Thyroid gland (tissue), 4 donors: ENCODE data around the gene EEIG2. TPM values are rescaled to one million over a fixed set of nuclear protein-coding genes. Genes with fewer than 3 reads are reported as not detected.
A peak's percentile ranks its signal among the peaks of the same experiment; 100 is the strongest.
"Not testable (repeated sequence)": the region's sequence is repeated elsewhere in the genome, so short reads cannot be mapped to it uniquely, and the experiment has no call there.

Experiments
- DNase-seq, 2 donors: peaks; one replicate each; pipeline ENCODE4 v3.0.0-alpha.2; 2019
- H3K27ac ChIP-seq, 3 donors: fragments of 200-600 bp; sonication (generic); 1 replicate in 2 of 3; 2 replicates in 1 of 3; pipeline ENCODE4 v1.5.1; 2016 to 2019; ENCODE audit warnings: mild to moderate bottlenecking in 1 of 3, moderate library complexity in 1 of 3
- H3K27me3 ChIP-seq: fragments of 200-600 bp; sonication (generic); one replicate; pipeline ENCODE4 v1.5.1; 2019
- H3K36me3 ChIP-seq, 2 donors: fragments of 200-600 bp; sonication (generic); one replicate each; pipeline ENCODE4 v1.5.1; 2016 to 2019
- H3K4me1 ChIP-seq, 2 donors: fragments of 200-600 bp; sonication (generic); one replicate each; pipeline ENCODE4 v1.5.1; 2017 to 2019
- H3K4me3 ChIP-seq, 3 donors: fragments of 200-600 bp; sonication (generic); replicated peaks in 1 of 3; 1 replicate in 2 of 3; 2 replicates in 1 of 3; pipeline ENCODE4 v1.5.1; 2016; ENCODE audit warnings: mild to moderate bottlenecking in 1 of 3
- H3K9me3 ChIP-seq: fragments of 200-600 bp; sonication (generic); one replicate; pipeline ENCODE4 v1.5.1; 2017
- POLR2A ChIP-seq, 2 donors: fragments of 450-650 bp; IDR thresholded peaks; one replicate each; pipeline ENCODE4 v1.6.1; 2017; ENCODE audit warnings: antibody characterized with exemption in 2 of 2, mild to moderate bottlenecking in 2 of 2, moderate library complexity in 1 of 2
- WGBS, 2 donors: methylation state at CpG; one replicate each; pipeline ENCODE4 v1.1.5; 2017; 5-methylcytosine and 5-hydroxymethylcytosine counted together
- intact Hi-C: fragments of 100-400 bp; cut with DNase I; formaldehyde crosslinking; loops from one replicate; pipeline ENCODE4 v1.15.1; 2023
- total RNA-seq, 4 donors: library from RNA; depleted of rRNA; stranded (reverse); fragments of >200 nt; gene quantifications; one replicate each; pipeline ENCODE4 v1.2.3, GENCODE V29; 2016
- TF ChIP-seq, protein P1 (sequence below), 6 experiments: fragments of 200-600 bp in 3 of 6; fragments of 450-650 bp in 3 of 6; sonication (generic) in 3 of 6; IDR thresholded peaks; one replicate each; pipeline ENCODE4 v1.5.1; 2016 to 2019; ENCODE audit warnings: antibody characterized with exemption in 6 of 6, mild to moderate bottlenecking in 2 of 6, inconsistent platforms in 1 of 6, moderate library complexity in 1 of 6

Gene EEIG2
- total RNA-seq, result 10 to 100 TPM in 1 of 4 donors, 1 to 10 TPM in 3; 7.4 to 11.8 (median 8.2) TPM

DNA sequence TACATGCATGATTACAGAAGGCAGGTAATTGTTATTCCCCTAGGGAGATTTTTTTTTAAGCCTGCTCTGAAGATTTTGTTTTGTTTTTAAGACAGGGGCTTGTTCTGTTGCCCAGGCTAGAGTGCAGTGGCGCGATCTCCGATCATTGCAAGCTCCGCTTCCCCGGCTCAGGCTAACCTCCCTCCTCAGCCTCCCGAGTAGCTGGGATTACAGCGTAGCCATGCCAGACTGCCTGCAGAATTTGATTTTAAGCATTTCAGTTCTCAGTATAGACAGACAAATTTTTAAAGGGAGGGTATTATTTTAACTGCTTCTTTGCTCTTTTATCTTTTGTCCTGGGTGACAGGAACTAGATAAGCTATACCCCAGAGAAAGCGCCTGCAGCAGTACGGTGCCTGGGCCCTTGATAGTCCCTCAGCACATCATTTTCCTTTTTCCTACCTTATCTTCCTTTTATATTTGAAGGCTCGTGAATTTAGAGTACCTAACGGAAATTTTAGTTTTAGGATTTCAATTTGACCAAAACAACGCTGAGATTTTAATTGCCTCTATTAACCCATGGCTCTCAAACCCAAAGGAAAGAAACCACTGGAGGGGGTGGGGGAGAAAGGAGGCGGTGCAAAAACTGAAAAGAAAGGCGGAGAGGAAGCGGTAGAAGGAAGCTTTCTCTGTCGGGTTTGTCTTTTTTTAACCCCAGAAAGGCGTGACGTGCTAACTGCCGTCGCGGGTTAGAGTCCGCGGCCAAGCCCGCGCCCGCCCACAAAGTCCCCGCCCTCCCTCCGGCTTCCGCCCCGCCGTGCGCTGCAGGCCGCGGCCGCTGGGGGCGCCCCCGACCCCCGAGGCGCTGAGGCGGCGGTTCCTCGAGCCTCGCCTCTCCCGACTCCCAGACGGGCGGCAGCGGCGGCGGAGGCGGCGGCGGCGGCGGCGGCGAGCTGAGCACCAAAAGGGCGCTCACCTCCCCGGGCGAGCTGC lies at the start of gene EEIG2:
Gene EEIG2 (plus strand): TSS at position 886 of the 972 bp plus-strand sequence. CDS start 329 bp downstream, outside the sequence.
- H3K4me1 ChIP-seq, result peaks cover 14 to 17% of the 10 kb centered on the region in 2 donors
- WGBS, 2 donors, result 26 to 35% methylated on average over 22 to 32 of the region's 59 CpGs
- no peaks in the 10 kb centered on the region for H3K36me3 ChIP-seq
- H3K27me3 ChIP-seq, result no peaks in the 10 kb centered on the region
- no peaks in the 10 kb centered on the region for H3K9me3 ChIP-seq
- TF ChIP-seq, protein P1, sequence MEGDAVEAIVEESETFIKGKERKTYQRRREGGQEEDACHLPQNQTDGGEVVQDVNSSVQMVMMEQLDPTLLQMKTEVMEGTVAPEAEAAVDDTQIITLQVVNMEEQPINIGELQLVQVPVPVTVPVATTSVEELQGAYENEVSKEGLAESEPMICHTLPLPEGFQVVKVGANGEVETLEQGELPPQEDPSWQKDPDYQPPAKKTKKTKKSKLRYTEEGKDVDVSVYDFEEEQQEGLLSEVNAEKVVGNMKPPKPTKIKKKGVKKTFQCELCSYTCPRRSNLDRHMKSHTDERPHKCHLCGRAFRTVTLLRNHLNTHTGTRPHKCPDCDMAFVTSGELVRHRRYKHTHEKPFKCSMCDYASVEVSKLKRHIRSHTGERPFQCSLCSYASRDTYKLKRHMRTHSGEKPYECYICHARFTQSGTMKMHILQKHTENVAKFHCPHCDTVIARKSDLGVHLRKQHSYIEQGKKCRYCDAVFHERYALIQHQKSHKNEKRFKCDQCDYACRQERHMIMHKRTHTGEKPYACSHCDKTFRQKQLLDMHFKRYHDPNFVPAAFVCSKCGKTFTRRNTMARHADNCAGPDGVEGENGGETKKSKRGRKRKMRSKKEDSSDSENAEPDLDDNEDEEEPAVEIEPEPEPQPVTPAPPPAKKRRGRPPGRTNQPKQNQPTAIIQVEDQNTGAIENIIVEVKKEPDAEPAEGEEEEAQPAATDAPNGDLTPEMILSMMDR (IDR thresholded peaks at IDR 0.05), result peak in 5 of 6 experiments; percentile 44 to 98 (median 80)
- peak in 1 of 2 donors; percentile 37 for TF ChIP-seq POLR2A (IDR thresholded peaks at IDR 0.05)
- DNase-seq, result peak; percentile 73 to 78
- intact Hi-C loops, result no loop called here
- H3K27ac ChIP-seq, result peak within 1 kb of the TSS in 2 of 3 donors; percentile 52 to 54
- peak within 1 kb of the TSS; percentile 5 to 53 (median 12) for H3K4me3 ChIP-seq

DNA sequence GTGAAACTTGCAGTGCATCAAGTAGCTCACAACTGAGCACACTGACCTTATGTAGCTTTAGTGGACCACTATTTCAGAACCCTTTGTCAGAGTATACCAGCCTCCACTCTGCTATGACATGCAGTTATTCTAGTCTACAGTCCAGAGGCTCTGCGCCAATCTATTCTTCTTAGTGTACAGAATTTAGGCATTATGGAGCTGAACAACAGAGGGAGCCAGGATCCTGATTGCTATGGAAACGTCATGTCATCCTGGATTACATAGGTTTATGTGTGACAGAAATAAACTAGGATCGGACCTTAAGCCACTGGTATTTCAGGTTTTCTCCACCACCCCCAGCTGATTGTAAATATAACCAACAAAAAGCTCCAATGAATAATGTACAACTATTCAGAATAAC lies 48.1 kb upstream of the EEIG2 start:
- no peaks in the 10 kb centered on the region for H3K4me1 ChIP-seq

DNA sequence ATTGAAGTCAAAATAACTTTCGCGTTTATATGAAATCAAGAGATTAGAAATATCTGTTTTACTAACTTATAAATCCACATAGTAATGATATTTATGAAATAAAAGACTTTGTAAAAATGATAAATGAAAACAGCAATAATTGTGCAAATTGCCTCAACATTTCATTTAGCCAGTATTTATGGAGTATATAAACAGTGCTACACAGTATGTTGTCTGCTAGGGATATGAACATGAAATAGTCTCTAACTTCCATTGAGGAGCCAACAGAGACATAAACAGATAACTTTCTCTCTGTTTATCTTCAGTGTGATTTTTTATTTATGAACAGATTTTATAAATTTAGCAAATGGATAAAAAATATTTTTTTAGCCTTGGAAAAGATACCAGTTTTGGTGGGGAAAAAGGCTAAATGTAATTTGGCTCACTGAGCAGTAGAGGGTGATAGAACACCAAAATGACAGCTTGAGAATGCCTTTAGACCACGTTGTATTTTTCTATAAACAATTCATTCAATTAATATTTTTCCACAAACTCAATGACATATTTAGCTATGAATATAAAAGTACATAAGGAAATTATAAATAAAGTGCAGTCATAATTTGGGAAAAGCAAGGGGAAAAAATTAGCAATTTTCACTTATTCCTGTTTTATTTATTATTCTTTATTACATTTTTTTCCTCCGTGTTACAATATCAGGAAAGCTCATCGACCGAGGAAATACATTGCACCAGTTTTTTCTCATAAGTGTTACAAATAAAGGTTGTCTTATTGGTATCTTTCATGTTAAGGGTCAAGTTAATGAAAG lies 47.5 kb upstream of the EEIG2 start:
- WGBS, 2 donors, result 62 to 63% methylated on average over 6 of the region's 6 CpGs

More for the DNA sequence above, 48.1 kb upstream of the EEIG2 start:
- Histone ChIP-seq H3K27me3 (no peaks in the 10 kb centered on the region), H3K36me3 (no peaks in the 10 kb centered on the region), H3K27ac (no peak overlapping the region), H3K4me3 (no peak overlapping the region), H3K9me3 (no peaks in the 10 kb centered on the region)
- WGBS, 2 donors, result 58 to 61% methylated on average over 3 of the region's 3 CpGs
- intact Hi-C loops, result loop anchor here (2.0 kb wide), 1 partner anchor 131 kb away; no protein-coding TSS in a partner anchor
- TF ChIP-seq POLR2A (IDR thresholded peaks at IDR 0.05), result no peak
- no peak for DNase-seq

DNA sequence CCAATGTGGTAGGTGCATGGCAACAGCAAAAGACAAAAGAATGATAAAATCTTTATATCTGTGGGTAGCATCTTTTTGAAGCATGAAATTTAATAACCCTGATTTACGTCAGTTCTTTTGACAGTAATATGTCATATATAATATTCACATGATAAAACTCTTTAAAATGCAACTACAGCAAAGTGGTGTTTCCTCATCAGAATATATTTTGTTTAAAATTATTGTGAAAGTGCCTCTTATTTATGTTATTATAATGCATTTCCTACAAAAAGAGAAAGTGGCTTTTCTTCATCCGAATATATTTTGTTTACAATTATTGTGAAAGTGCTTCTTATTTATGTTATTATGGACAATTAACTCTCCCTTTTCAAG lies 46.9 kb upstream of the EEIG2 start:
- H3K36me3 ChIP-seq, result no peaks in the 10 kb centered on the region
- DNase-seq, result no peak
- 67 to 77% methylated on average over 2 of the region's 2 CpGs for WGBS, 2 donors
- no peak overlapping the region for H3K27ac ChIP-seq
- no peaks in the 10 kb centered on the region for H3K9me3 ChIP-seq
- TF ChIP-seq, protein P1 (IDR thresholded peaks at IDR 0.05), result no peak
- TF ChIP-seq POLR2A (IDR thresholded peaks at IDR 0.05), result no peak
- no peaks in the 10 kb centered on the region for H3K4me1 ChIP-seq
- no peak overlapping the region for H3K4me3 ChIP-seq
- intact Hi-C loops, result no loop called here
- no peaks in the 10 kb centered on the region for H3K27me3 ChIP-seq

More for the DNA sequence above, 47.5 kb upstream of the EEIG2 start:
- Histone ChIP-seq H3K27me3 (no peaks in the 10 kb centered on the region), H3K9me3 (no peaks in the 10 kb centered on the region), H3K4me3 (no peak overlapping the region), H3K4me1 (no peaks in the 10 kb centered on the region), H3K36me3 (no peaks in the 10 kb centered on the region), H3K27ac (no peak overlapping the region)
- no peak for TF ChIP-seq POLR2A (IDR thresholded peaks at IDR 0.05)
- TF ChIP-seq, protein P1 (IDR thresholded peaks at IDR 0.05), result peak; percentile 53 to 89 (median 84)
- DNase-seq, result no peak
- intact Hi-C loops, result no loop called here

DNA sequence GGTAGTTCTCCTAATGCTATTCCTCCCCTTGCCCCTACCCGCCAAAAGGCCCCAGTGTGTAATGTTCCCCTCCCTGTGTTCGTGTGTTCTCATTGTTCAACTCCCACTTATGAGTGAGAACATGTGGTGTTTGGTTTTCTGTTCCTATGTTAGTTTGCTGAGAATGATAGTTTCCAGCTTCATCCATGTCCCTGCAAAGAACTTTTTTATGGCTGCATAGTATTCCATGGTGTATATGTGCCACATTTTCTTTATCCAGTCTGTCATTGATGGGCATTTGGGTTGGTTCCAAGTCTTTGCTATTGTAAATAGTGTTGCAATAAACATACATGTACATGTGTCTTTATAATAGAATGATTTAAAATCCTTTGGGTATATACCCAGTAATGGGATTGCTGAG lies 46.0 kb upstream of the EEIG2 start:
- WGBS, 2 donors, result 100% methylated on average over 2 of the region's 2 CpGs
- H3K27me3 ChIP-seq, H3K4me1 ChIP-seq, H3K4me3 ChIP-seq, H3K27ac ChIP-seq, DNase-seq, intact Hi-C loops, H3K36me3 ChIP-seq, H3K9me3 ChIP-seq: not testable (repeated sequence)

DNA sequence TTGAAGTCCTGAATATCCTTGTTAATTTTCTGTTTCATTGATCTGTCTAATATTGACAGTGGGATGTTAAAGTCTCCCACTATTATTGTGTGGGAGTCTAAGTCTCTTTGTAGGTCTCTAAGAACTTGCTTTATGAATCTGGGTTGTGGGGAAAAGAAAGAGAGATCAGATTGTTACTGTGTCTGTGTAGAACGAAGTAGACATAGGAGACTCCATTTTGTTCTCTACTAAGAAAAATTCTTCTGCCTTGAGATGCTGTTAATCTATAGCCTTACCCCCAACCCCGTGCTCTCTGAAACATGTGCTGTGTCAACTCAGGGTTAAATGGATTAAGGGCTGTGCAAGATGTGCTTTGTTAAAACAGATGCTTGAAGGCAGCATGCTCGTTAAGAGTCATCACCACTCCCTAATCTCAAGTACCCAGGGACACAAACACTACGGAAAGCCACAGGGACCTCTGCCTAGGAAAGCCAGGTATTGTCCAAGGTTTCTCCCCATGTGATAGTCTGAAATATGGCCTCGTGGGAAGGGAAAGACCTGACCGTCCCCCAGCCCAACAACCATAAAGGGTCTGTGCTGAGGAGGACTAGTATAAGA lies 42.5 kb upstream of the EEIG2 start:
- H3K4me3 ChIP-seq, H3K27ac ChIP-seq, H3K27me3 ChIP-seq, H3K36me3 ChIP-seq, DNase-seq, H3K9me3 ChIP-seq, intact Hi-C loops, H3K4me1 ChIP-seq: not testable (repeated sequence)
- 45 to 59% methylated on average over 6 of the region's 6 CpGs for WGBS, 2 donors
